Naive thymus-derived CD8-positive, alpha-beta T cell (primary cell): ENCODE measurements around the gene GSK3B. TPM values are rescaled to one million over a fixed set of nuclear protein-coding genes. Genes with fewer than 3 reads are reported as not detected.

ENCODE experiments used
- polyA plus RNA-seq, 3 donors: library from polyadenylated mRNA; unstranded; fragments of 300-500 nt; fragmentation: Illumina TruSeq; gene quantifications; one replicate each; pipeline ENCODE4 v1.2.3, GENCODE V29; 2021
- total RNA-seq, 8 experiments: library from RNA in 2 of 8; stranded (reverse) in 2 of 8; gene quantifications; one replicate each; pipeline ENCODE4 v1.2.3 and lab custom pipeline; 2021 to 2026

Gene GSK3B
- total and polyA plus RNA-seq, 5 experiments from 2014 or later: 12.7 to 38.5 (median 14.1) TPM

Other genes starting within 250 kb of the GSK3B start
- not detected for gene GPR156, start 190.8 kb upstream of the GSK3B start, total RNA-seq
- gene GPR156, start 190.8 kb upstream of the GSK3B start, polyA plus RNA-seq: not detected